Epithelial cell of proximal tubule (primary cell): Measurements from ENCODE around the gene POLH. TPM values are rescaled to one million over a fixed set of nuclear protein-coding genes. Genes with fewer than 3 reads are reported as not detected.
"Not testable (repeated sequence)": the region's sequence is repeated elsewhere in the genome, so short reads cannot be mapped to it uniquely, and the experiment has no call there.

Experiments used
- DNase-seq: peaks from one replicate; pipeline ENCODE4 v3.0.0-alpha.2; 2011; ENCODE audit warnings: low read depth
- H3K4me3 ChIP-seq: 2 replicates; pipeline ENCODE4 v1.5.1; 2011; ENCODE audit warnings: low read depth, mild to moderate bottlenecking, low read length
- CTCF ChIP-seq: conservative IDR thresholded peaks from 2 replicates; pipeline ENCODE4 v1.5.1; 2012; ENCODE audit warnings: low read depth, mild to moderate bottlenecking, low read length
- total RNA-seq: library from RNA; depleted of rRNA; stranded (reverse); fragments of >200 nt; gene quantifications from 2 replicates; pipeline ENCODE4 v1.2.3, GENCODE V29; 2015

Gene POLH
- total RNA-seq: 19.7 and 57.8 TPM in 2 replicates

DNA sequence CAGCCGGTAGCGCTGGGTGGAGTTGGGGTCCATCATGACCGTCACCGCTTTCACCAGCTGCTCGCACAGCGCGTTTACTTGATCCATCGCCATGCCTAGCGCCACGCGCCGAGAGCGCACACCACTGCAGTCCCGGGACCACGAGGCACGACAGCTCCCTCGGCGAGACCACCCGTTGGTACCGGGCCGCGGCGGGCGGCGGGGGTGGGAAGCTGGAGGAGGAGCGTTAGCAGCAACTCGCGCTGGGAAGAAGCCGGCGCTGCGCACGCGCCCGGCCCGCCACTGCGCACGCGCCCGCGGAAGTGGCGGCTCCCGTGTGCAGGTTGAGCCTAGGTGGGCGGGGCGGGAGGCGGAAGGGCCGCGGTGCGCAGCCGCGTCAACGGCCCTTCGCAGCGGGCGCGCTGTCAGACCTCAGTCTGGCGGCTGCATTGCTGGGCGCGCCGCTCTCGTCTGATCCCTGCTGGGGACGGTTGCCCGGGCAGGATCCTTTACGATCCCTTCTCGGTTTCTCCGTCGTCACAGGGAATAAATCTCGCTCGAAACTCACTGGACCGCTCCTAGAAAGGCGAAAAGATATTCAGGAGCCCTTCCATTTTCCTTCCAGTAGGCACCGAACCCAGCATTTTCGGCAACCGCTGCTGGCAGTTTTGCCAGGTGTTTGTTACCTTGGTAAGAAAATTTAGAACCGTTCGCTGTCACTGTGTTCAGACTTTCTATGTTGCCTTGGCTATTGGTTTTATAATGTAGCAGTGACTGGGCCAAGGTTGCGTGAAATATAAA lies at the start of gene POLH, which contains the start of gene XPO5:
Gene POLH (plus strand): TSS at position 414 of the 780 bp plus-strand sequence. CDS start 6,135 bp downstream, outside the sequence.
Gene XPO5 (minus strand): TSS at position 267 of the 780 bp plus-strand sequence. CDS start 174 bp downstream, at position 93.
- DNase-seq: no peak
- H3K4me3 ChIP-seq: peak within 1 kb of the TSS; percentile 98
- TF ChIP-seq CTCF: peak; percentile 37

DNA sequence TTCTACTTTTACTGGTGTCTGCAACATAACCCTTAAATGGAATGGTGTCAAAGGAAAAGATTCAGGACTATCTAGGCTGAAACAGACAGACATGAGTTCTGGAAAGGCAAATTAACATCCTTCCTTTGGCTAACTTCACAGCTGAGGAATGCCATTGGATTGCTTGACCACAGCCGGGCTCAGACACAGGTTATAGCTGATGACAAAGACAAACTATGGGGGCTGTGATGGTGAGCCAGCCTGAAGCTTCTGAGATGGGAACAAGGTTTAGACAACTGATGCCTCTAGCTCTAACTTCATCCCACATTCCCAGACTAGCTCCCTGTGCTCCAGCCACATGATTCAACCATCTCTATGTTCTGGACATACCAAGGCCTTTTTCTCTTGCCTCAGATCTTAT lies 43.8 kb upstream of the POLH start:
- no peak for TF ChIP-seq CTCF
- no peak overlapping the region for H3K4me3 ChIP-seq
- DNase-seq: no peak

DNA sequence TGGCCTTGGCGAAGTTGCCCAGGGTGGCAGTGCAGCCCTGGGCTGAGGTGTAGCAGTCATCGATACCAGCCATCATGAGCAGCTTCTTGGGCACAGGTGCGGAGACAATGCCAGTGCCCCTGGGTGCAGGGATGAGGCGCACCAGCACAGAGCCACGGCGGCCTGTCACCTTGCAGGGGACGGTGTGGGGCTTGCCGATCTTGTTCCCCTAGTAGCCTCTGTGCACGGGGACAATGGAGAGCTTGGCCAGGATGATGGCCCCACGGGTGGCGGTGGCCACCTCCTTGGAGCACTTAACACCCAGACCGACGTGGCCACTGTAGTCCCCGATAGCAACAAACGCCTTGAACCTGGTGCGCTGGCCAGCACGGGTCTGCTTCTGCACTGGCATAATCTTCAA lies 37.0 kb upstream of the POLH start:
- DNase-seq, H3K4me3 ChIP-seq: not testable (repeated sequence)

GRCh38 chr6:43539409-43539808 lies 36.6 kb upstream of the POLH start:
- H3K4me3 ChIP-seq, DNase-seq: not testable (repeated sequence)

DNA sequence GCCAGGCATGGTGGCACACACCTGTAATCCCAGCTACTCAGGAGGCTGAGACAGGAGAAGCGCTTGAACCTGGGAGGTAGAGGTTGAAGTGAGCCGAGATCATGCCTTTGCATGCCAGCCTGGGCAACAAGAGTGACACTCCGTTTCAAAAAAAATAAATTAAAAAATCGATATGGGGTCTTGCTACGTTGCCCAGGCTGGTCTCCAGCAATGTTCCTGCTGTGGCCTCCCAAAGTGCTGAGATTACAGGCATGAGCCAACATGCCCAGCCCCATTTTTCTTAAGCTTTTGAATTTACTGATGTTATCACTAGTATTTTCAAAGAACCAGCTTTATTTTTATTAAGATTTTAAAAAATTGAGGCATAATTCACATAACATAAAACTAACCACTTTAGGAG lies 35.5 kb upstream of the POLH start:
- DNase-seq: no peak
- H3K4me3 ChIP-seq: no peak overlapping the region
- TF ChIP-seq CTCF: no peak

- TF ChIP-seq CTCF: no peak
- DNase-seq: no peak
- no peak overlapping the region for H3K4me3 ChIP-seq
Observed at GRCh38 chr6:43541774-43542471, 34.1 kb upstream of the POLH start.

DNA sequence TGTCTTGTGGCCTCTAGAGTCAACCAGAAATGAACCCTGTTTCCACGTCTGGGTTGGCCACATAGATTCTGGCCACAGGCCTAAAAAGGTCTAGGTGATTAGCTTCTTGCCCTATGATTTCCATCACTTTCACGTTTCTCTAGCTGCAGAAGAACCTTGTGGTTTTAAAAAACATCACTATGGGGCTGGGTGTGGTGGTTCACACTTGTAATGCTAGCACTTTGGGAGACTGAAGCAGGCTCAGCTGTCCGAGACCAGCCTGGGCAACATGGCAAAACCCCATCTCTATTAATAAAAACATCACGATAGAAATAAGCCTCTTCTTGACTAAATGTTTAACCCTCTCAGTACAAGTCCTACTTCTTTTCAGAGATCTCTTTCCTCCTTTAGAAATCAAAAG lies 31.5 kb upstream of the POLH start:
- no peak for TF ChIP-seq CTCF
- H3K4me3 ChIP-seq: no peak overlapping the region
- DNase-seq: no peak

DNA sequence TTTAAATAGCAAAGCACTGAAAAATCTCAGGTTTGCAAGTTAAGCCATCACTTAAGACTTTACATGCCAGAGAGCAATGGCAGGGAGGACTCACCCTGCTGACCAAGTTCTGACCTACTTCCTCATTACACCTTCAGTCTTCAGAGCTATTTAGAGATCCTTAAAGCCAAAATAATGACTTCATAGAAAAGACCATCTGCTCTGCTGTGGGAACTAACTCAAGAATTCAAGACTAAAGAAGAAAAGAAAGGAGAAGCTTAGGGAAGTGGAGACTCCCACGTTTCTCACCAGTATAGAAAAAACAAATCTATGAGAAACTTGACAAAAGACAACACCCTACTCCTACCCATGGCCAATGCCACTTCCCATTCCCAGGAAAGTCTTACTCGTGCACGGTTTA lies 28.8 kb upstream of the POLH start:
- TF ChIP-seq CTCF: no peak
- H3K4me3 ChIP-seq: no peak overlapping the region
- DNase-seq: no peak

- DNase-seq, H3K4me3 ChIP-seq: not testable (repeated sequence)
Observed at GRCh38 chr6:43557620-43558019, 18.4 kb upstream of the POLH start.
